Sigmoid colon (tissue), 7 donors: ENCODE results near the gene MOB3B. TPM values are rescaled to one million over a fixed set of nuclear protein-coding genes. Genes with fewer than 3 reads are reported as not detected.
A peak's percentile ranks its signal among the peaks of the same experiment; 100 is the strongest.

Source experiments
- DNase-seq: peaks from one replicate; pipeline ENCODE4 v3.0.0-alpha.2; 2019
- H3K27ac ChIP-seq, 4 donors: fragments of 200-600 bp; sonication (generic); one replicate each; pipeline ENCODE4 v1.5.1; 2016 to 2019; ENCODE audit warnings: mild to moderate bottlenecking in 1 of 4
- H3K27me3 ChIP-seq, 3 donors: fragments of 200-600 bp; sonication (generic); one replicate each; pipeline ENCODE4 v1.5.1; 2019; ENCODE audit warnings: mild to moderate bottlenecking in 1 of 3
- H3K36me3 ChIP-seq, 4 donors: fragments of 200-600 bp; sonication (generic); one replicate each; pipeline ENCODE4 v1.5.1; 2016 to 2019
- H3K4me1 ChIP-seq, 4 donors: fragments of 200-600 bp; sonication (generic); one replicate each; pipeline ENCODE4 v1.5.1; 2017 to 2019
- H3K4me3 ChIP-seq, 4 donors: fragments of 200-600 bp; sonication (generic); one replicate each; pipeline ENCODE4 v1.5.1; 2017 to 2019; ENCODE audit warnings: mild to moderate bottlenecking in 2 of 4, moderate library complexity in 1 of 4
- H3K9me3 ChIP-seq, 4 donors: fragments of 200-600 bp in 3 of 4; sonication (generic) in 3 of 4; one replicate each; pipeline versions ENCODE4 v1.5.1 to v1.6.1; 2013 to 2019
- CTCF ChIP-seq, 4 experiments: fragments of 450-650 bp in 3 of 4; fragments of 200-600 bp in 1 of 4; IDR thresholded peaks; one replicate each; pipeline ENCODE4 v1.5.1; 2016 to 2019; ENCODE audit warnings: antibody characterized with exemption in 4 of 4, mild to moderate bottlenecking in 3 of 4, moderate library complexity in 2 of 4
- EP300 ChIP-seq, 4 donors: sonication (generic); formaldehyde crosslinking; IDR thresholded peaks; one replicate each; pipeline ENCODE4 v1.6.1; 2017; ENCODE audit warnings: antibody characterized with exemption in 4 of 4
- POLR2A ChIP-seq, 2 donors: fragments of 450-650 bp; IDR thresholded peaks; one replicate each; pipeline ENCODE4 v1.6.1; 2016; ENCODE audit warnings: antibody characterized with exemption in 2 of 2, mild to moderate bottlenecking in 2 of 2, moderate library complexity in 2 of 2
- POLR2AphosphoS5 ChIP-seq, 4 donors: sonication (generic); formaldehyde crosslinking; IDR thresholded peaks; one replicate each; pipeline ENCODE4 v1.6.1; 2017; ENCODE audit warnings: antibody characterized with exemption in 4 of 4
- WGBS, 2 donors: extraction: QIAGEN DNeasy Blood & Tissue Kit; methylation state at CpG; one replicate each; pipeline ENCODE4 v1.1.7; 2013; 5-methylcytosine and 5-hydroxymethylcytosine counted together
- intact Hi-C: fragments of 100-400 bp; cut with DNase I; formaldehyde crosslinking; loops from one replicate; pipeline ENCODE4 v1.15.1; 2023
- polyA plus RNA-seq, 3 donors: library from polyadenylated mRNA; stranded (reverse); fragments of 200-250 nt; gene quantifications; one replicate each; pipeline ENCODE4 v1.2.3, GENCODE V29; 2013
- total RNA-seq, 4 donors: library from RNA; depleted of rRNA; stranded (reverse); fragments of >200 nt; gene quantifications; one replicate each; pipeline ENCODE4 v1.1.0, GENCODE V29; 2016
- donor health status: healthy with polysubstance abuse.
- donor health status: Bipolar disorder and iron deficiency.
- donor health status: healthy.

Gene MOB3B
- total and polyA plus RNA-seq, 7 donors: 6.9 to 23.4 (median 16.1) TPM

DNA sequence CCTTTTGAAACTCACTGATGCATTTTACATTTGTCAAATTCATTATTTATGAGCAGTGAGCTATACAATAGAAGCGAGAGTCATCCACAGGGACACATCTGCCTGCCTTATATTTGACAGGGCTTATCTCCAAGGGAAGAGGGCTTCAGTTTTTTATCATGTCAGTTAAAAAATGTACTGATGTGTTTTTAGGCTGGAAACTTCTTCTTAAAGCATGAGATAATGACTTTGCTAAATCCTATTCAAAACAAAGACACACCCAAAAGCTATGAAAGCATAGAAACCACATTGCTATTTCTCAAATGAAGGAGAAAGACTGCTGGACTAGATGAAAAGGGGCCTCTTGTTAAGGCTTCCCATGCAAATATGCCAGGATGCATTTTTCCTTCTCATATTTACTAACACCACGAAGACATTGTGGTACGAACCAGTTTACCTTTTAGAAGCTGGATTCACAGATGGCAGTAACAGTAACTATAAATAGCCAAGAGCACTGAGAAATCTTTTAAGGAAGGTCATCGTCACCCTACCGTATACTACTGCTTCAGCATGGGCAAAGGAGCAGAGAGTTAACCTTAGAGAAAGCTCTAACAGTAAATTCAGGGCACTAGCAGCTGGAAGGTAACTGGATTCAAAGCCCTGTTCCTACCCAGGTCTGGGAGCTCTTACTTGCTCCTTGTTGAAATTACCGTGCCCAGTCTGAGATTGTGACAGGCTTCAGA is 91.8 kb downstream of the MOB3B start:
- intact Hi-C loops: loop anchor here (5.0 kb wide), 1 partner anchor 79 kb away; no protein-coding TSS in a partner anchor
- DNase-seq: no peak
- H3K4me3 ChIP-seq: no peak overlapping the region
- no peaks in the 10 kb centered on the region for H3K27me3 ChIP-seq
- no peaks in the 10 kb centered on the region for H3K36me3 ChIP-seq
- no peaks in the 10 kb centered on the region for H3K9me3 ChIP-seq
- 68 to 70% methylated on average over 6 of the region's 6 CpGs for WGBS, 2 donors
- peaks cover 0 to 17% (median 13%) of the 10 kb centered on the region in 4 donors for H3K4me1 ChIP-seq
- no peak for TF ChIP-seq POLR2A (IDR thresholded peaks at IDR 0.05)
- no peak for TF ChIP-seq POLR2AphosphoS5 (IDR thresholded peaks at IDR 0.05)
- no peak for TF ChIP-seq CTCF (IDR thresholded peaks at IDR 0.05)
- no peak for TF ChIP-seq EP300 (IDR thresholded peaks at IDR 0.05)
- no peak overlapping the region for H3K27ac ChIP-seq

DNA sequence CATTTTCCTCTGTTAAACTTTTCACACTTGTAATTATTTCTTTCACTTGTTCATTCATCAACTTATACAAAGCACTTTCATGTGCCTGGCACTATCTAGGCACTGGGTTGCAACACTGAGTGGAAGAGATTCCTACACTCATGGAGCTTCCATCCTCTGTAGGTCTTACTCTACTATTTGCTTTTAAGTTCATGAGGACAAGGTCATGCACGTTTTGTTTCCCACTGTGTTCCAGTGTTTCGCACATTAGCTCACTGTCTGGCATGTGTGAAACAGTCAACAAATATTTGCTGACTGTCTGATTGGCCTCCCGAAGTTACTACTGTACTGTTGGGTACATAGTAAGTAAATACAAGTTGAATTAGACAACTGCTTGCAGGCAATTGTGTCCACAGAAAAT is 93.4 kb downstream of the MOB3B start:
- WGBS, 2 donors: 15 to 72% methylated on average over 3 of the region's 3 CpGs
- TF ChIP-seq CTCF (IDR thresholded peaks at IDR 0.05) (no peak), POLR2A (IDR thresholded peaks at IDR 0.05) (no peak), POLR2AphosphoS5 (IDR thresholded peaks at IDR 0.05) (no peak), EP300 (IDR thresholded peaks at IDR 0.05) (no peak)
- H3K27ac ChIP-seq: no peak overlapping the region
- intact Hi-C loops: loop anchor here (5.0 kb wide), 1 partner anchor 81 kb away; no protein-coding TSS in a partner anchor
- no peak overlapping the region for H3K4me3 ChIP-seq
- H3K4me1 ChIP-seq: peaks cover 0 to 33% (median 28%) of the 10 kb centered on the region in 4 donors
- DNase-seq: no peak
- no peaks in the 10 kb centered on the region for H3K27me3 ChIP-seq
- no peaks in the 10 kb centered on the region for H3K9me3 ChIP-seq
- H3K36me3 ChIP-seq: no peaks in the 10 kb centered on the region

GRCh38 chr9:27433631-27434325 is 95.8 kb downstream of the MOB3B start:
- 59 to 70% methylated on average over 3 of the region's 3 CpGs for WGBS, 2 donors
- H3K27ac ChIP-seq: peak overlapping the region in 1 of 4 donors; percentile 7
- intact Hi-C loops: no loop called here
- DNase-seq: no peak
- no peaks in the 10 kb centered on the region for H3K36me3 ChIP-seq
- TF ChIP-seq CTCF (IDR thresholded peaks at IDR 0.05) (no peak), POLR2AphosphoS5 (IDR thresholded peaks at IDR 0.05) (no peak), POLR2A (IDR thresholded peaks at IDR 0.05) (no peak), EP300 (IDR thresholded peaks at IDR 0.05) (no peak)
- no peaks in the 10 kb centered on the region for H3K9me3 ChIP-seq
- H3K4me1 ChIP-seq: peaks cover 0 to 44% (median 30%) of the 10 kb centered on the region in 4 donors
- H3K4me3 ChIP-seq: no peak overlapping the region
- no peaks in the 10 kb centered on the region for H3K27me3 ChIP-seq

- H3K27ac ChIP-seq: peak overlapping the region; percentile 48 to 60 (median 56)
- H3K9me3 ChIP-seq: no peaks in the 10 kb centered on the region
- H3K4me3 ChIP-seq: no peak overlapping the region
- TF ChIP-seq POLR2A (IDR thresholded peaks at IDR 0.05): no peak
- TF ChIP-seq EP300 (IDR thresholded peaks at IDR 0.05): no peak
- no peak for TF ChIP-seq POLR2AphosphoS5 (IDR thresholded peaks at IDR 0.05)
- TF ChIP-seq CTCF (IDR thresholded peaks at IDR 0.05): no peak
- WGBS, 2 donors: 45 to 50% methylated on average over 3 of the region's 3 CpGs
- H3K4me1 ChIP-seq: peaks cover 0 to 49% (median 36%) of the 10 kb centered on the region in 4 donors
- H3K36me3 ChIP-seq: no peaks in the 10 kb centered on the region
- H3K27me3 ChIP-seq: no peaks in the 10 kb centered on the region
- intact Hi-C loops: no loop called here
- no peak for DNase-seq
Measured at GRCh38 chr9:27432308-27432707, 97.3 kb downstream of the MOB3B start.
